Measurements from ENCODE around the gene SLC4A4.

Gene SLC4A4

DNA sequence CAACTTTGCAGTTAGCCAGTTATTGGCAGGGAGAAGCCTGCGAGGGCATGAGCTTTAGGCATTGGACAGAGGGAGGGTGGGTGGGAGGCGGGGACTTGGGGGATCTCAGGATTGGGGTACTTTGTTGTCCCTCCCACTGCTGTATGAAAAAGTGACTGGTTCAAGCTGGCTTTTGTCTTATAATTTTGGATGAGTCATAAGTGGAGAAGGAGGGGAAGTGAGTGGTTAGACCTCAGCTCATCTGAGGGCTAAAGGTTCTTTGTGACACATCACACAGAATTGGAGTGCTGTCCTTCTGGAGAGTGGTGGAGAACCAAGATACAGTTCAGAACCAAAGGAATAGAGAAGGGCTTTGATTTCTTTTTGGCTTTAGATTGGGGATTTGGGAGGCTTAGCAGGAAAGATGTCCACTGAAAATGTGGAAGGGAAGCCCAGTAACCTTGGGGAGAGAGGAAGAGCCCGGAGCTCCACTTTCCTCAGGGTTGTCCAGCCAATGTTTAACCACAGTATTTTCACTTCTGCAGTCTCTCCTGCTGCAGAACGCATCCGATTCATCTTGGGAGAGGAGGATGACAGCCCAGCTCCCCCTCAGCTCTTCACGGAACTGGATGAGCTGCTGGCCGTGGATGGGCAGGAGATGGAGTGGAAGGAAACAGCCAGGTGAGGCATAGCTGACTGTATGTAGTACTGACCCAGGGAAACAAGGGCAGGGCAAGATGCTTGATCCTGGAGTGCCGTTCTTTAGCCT, at the start of gene SLC4A4:
SLC4A4 (plus strand) TSS at position 175 of the 748 bp plus-strand sequence.
- no peak for DNase-seq (ENCODE audit: low read depth in 2 of 3, low spot score in 1 of 3)

DNA sequence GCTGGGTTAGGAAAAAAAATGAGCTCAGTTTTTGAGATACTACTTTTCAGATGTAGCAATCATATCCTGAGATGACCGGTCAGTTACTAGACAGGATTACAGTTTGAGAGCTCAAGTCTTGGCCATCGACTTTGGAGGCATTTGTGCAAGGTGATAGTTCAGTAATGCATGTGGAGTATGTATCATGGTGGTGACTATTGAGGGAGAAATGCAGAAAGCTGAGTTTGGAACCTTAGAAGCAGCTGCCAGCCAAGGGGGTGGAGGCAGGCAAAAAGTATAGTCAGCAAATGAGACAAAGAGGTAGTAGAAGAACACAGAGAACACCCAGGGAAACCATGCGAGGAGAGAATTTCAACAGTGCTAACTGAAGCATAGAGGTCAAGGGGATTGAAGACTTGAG, 48.7 kb upstream of the SLC4A4 start:
- no peak for DNase-seq (ENCODE audit: low read depth in 2 of 3, low spot score in 1 of 3)

DNA sequence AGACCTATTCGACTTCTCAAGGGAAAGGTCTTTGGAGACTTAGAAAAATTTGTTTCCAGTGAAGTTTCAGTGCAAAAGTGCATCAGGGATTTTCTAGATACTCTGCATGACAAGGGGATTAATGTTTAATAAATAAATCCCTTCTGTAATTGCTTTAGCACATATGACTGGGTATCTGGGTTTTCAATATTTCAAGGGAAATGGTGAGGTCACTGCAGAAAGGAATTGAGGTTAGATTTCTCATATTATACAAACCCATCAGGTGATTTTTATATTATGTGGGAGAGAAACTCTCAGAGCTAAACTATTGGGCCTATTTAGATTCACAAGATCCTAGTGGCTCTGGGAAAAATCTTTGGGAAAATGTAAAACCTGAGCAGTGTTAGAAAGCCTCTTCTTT, 48.3 kb upstream of the SLC4A4 start:
- no peak for DNase-seq (ENCODE audit: low read depth in 2 of 3, low spot score in 1 of 3)

DNA sequence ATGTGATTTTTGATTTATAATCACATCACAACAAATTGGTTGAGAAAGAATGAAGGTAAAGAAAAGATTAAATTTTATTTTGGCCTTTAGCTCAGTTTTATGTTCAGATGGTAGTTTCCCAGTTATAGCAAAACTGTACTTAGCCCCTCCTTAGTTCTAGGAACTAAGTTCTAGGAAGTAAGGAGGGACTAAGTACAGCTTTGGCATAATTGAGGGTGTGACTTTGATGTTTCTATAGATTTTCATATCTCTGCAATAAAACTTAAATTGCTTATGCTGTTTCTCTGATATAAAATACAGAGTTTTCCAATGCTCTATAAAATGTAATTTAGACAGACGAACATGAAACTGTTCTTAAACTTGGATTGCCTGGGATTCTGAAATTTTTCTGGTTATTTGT, 46.6 kb upstream of the SLC4A4 start:
- DNase-seq (ENCODE audit: low read depth in 2 of 3, low spot score in 1 of 3) = no peak

DNA sequence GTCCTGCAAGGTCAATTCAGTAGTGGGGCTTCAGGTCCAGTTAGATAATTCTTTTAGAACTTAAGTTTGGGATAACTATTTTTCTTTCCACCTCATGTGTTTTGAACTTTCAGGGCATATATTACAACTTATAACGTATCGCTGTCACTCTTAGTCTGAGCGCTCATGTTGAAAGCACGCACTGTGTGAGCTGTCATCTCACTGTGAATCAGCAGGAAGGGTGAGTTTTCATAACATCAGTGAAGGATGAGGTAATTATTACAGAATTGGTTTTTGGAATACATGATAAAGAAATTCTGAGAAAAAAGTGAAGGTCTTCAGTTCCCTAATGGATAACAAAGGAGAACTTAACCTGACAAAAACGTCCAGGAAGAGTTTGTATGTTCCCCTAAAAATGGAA, 45.1 kb upstream of the SLC4A4 start:
- no peak for DNase-seq (ENCODE audit: low read depth in 2 of 3, low spot score in 1 of 3)

DNA sequence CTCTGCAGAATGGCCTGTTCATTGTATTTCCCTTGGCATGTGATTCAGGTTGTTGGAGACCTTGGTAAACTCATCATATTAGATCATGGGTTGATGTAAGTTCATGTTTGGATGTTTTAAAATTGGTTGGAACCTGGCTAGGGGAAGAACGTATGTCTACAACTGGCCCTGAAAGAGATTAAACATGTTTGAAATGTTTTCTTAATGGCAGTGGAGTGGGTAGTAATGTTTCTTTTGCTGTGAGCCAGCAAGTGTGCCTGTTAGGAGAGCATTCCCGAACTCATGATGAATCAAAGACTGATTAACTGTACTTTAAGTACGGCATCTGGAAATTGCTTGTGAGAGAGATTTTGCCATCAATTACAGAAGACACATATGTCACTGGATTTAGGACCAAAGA, 44.5 kb upstream of the SLC4A4 start:
- DNase-seq (ENCODE audit: low read depth in 2 of 3, low spot score in 1 of 3) = no peak

DNA sequence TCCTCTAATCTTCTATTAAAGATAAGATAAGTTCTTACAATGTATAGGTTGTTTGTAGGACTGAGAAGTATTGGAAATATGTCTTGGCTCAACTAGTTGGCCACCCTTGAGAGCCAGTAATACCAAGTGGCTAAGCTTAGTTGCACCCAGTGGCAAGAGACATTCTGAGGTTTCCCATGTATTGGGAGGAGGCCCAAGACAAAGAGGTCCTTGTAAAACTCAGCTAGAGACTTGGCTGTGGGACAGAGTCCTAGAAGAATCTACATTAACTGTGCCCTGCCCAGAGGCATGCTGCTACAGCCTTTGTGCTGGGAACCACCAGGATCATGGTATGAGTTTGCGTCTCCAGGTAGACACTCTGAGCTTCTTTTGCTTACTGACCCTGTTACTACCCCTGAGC, 41.9 kb upstream of the SLC4A4 start:
- DNase-seq (ENCODE audit: low read depth in 2 of 3, low spot score in 1 of 3) = no peak

DNA sequence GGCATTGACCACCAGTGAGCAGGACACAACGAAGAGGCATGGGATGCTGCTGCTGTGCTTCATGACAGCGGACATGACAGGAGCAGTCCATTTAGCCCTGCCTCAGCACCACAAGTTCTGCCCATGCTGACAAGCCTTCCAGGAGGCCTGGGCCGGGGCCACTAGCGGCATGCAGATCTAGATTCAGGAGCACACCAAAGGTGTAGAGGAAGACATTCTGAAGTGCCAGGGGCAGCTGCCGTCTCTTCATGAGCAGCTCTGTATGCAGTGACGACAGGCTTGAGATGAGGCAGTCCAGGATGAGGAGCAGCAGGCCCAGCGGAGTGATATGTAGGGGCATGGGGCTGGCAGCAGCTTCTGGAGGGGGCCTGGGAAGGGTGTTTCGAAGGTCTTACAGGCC, 38.5 kb upstream of the SLC4A4 start:
- DNase-seq (ENCODE audit: low read depth in 2 of 3, low spot score in 1 of 3) = no peak

DNA sequence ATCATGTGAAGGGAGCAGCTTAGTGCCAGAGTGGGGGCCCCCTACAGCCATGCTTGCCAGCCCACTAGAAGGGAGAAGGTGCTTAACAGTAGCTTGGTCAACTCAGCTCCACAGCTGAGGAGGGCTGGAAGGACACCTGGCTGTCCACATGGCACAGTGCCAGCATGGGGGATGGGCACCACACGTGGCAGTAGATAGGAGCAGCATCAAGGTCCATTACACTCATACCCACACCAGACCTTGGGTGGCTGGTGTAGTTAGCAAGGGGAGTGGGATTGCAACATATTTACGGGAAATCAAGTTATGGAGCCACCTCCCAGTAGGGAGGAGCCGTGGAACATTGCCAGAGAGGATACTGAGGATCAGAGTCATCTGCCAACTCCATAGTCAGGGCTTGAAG, 37.9 kb upstream of the SLC4A4 start:
- DNase-seq (ENCODE audit: low read depth in 2 of 3, low spot score in 1 of 3) = no peak

DNA sequence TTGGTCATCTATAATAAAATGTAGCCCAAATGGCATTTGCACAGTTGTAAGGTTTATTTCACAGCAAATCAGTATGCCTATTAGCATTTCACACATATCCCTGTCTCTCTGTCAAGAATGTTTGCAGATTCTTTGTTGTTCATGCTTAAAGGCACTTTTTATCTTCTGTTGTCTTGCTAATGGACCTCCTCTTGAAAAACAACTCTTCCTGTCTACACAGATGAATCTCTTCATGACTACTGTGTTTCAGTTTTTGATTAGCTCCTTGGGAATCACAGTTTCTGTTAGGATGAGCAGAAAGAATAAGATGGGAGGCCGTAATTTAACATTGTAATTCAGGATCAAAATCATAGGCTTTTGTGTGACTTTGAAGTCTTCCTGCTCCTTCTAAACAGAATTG, 35.5 kb upstream of the SLC4A4 start:
- DNase-seq (ENCODE audit: low read depth in 2 of 3, low spot score in 1 of 3) = no peak

DNA sequence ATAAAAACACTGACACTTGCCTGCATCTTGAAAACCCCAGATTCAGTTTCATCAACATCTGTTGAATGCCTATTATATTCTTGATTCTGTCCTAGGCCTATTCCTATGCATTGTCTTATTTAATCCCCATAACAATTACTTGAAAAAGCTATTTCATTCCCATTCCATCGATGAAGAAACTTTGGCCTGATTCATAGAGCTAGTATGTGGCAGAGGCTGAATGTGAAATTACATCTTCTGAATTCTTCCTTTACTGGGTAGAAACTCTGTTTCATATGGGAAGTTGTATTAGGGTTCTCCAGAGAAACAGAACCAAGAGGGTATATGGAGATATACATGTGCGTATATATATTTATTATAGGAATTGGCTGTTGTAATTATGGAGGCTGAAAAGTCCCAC, 35.0 kb upstream of the SLC4A4 start:
- DNase-seq (ENCODE audit: low read depth in 2 of 3, low spot score in 1 of 3) = no peak

DNA sequence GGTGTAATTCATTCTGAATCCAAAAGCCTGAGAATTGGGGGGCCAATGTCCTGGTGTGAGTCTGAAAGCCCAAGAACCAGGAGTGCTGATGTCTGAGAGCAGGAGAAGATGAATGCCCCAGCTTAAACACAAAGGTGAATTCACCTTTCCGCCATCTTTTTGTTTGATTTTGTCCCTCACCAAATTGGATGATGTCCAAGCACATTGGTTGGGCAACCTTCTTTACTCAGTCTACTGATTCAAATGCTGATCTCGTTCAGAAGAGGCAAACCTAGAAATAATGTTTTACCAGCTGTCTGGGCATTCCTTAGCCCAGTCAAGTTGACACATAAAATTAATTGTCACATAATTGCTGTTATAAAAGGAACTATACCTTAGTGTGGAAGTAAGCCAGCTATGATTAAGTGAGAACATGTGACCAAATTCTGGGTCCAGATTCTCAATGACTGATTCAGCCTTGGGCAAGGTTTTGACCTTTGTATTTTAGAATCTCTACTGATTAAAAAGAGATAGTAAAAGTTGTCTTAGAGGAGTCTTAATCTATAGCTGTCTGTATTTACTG, 34.5 kb upstream of the SLC4A4 start:
- DNase-seq (ENCODE audit: low read depth in 2 of 3, low spot score in 1 of 3) = no peak

DNA sequence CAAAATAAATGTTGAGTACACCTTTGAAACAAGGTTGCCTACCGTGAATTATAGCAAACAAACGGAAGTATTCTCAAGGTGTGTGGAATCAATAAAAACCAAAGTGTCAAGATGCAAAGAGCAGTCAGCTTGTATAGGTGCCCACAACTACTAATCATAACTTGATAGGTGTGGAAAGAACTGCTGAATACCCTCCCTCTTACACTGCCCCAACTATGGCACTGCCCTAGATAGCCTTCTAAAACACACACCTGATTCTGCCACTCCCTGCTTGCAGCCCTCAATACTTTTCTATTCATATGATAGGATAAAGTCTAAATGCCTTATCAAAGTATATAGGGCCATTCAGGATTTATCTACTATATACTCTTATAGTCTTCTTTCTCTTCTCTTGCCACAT, 31.1 kb upstream of the SLC4A4 start:
- DNase-seq (ENCODE audit: low read depth in 2 of 3, low spot score in 1 of 3) = no peak

DNA sequence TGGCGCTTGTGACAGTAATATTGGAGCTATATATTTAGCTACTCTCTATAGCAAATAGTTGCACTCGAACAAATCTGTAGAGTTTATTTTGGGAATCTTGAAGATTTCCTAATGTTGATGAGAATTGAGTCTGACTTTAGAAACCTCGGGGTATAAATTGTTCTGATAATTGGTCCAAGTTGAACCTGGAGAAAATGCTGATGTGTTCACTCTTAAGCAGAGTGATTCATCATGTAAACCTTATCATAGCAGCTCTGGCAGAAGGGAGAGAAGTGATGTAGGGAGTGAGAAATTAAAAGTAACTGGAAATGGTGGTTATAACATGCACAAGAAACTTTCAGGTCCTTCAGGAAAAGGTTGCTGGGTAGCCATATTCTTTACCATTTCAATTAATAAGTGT, 16.4 kb upstream of the SLC4A4 start:
- DNase-seq (ENCODE audit: low read depth in 2 of 3, low spot score in 1 of 3) = no peak

DNA sequence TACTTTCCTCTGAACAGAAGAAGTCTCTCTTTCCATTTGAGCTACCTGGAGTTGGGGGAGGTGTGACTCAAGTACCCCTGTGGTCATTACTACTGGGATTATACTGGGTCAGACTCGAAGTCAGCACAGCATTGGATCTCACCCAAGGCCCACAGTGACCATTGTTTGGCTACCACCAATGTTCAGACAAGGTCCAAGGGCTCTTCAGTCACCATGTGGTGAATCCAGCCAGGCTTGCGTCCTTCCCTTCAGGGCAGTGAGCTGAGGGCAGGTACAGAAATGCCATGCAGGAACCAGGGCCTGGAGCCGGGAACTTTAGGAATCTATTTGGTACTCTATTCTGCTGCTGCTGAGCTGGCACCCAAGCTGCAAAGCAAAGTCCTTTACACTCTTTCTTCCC, 5.5 kb upstream of the SLC4A4 start:
- no peak for DNase-seq (ENCODE audit: low read depth in 2 of 3, low spot score in 1 of 3)

DNA sequence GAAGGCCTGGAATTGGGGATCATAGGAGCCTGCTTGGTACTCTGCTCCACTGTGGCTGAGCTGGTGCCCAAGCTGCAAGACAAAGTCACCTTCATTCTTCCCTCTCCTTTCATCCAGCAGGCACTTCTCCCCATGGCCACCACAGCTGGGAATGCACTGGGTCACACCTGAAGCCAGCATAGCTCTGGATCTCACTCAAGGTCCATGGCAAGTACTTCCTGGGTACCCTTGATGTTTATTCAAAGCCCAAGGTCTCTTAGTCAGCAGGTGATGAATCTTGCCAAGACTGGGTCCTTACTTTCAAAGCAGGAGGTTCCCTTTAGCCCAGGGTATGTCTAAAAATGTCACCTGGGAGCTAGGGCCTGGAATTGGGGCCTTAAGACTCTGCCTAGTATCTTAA, 4.9 kb upstream of the SLC4A4 start:
- no peak for DNase-seq (ENCODE audit: low read depth in 2 of 3, low spot score in 1 of 3)

DNA sequence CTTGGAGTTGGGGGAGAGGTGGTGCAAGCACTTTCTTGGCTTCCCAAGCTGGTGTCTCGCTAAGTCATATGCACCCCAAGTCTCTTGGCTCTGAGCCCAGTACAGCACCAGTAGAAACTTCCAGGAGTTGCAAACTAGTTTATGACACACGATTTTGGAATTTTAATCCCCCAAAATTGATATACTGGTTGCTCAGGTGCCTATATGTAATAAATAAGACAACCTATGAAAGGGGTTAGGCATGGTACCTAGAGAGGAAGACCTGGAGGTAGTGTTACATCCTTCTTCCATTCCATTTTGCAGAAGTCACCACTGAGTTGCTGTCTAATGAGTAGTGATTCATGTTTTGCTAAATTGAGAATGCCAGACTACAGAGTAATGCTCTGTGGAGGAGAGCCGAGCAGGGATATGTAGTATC, 4.3 kb upstream of the SLC4A4 start:
- no peak for DNase-seq (ENCODE audit: low read depth in 2 of 3, low spot score in 1 of 3)

DNA sequence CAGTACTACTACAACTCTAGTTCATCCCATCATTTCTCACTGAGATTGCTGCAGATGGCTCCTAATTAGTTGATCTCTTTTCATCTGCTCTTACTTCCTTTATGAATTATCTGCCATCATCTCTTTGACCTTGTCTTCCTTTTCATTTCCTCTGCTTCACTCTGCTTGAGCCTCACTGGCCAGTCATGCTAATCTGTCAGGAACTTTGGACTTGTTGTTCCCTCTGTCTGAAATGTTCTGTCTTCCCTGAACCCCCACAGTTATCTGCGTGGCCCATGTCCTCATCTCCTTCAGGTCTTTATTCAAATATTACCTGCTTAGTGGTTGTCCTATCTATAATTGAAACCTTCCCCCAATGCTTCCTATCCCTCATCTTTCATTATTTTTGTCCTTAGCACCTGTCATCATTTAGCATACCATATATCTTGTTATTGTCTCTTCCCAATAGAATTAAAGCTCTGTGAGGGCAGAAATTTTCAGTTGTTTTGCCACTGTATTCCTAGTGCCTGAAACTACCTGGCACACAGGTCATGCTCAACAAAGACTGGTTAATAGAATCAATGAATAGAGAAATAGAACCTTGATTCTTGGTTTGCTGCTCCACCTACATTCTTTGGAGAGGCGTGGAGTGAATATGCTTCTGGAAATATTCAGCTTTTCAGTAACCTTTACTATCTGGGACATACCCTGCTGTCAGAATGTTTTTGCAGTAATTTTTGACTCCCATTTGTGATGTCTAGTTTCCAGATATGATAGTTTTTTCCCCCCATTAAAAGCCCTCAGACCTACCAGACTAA, 5.0 kb downstream of the SLC4A4 start:
- no peak for DNase-seq (ENCODE audit: low read depth in 2 of 3, low spot score in 1 of 3)

DNA sequence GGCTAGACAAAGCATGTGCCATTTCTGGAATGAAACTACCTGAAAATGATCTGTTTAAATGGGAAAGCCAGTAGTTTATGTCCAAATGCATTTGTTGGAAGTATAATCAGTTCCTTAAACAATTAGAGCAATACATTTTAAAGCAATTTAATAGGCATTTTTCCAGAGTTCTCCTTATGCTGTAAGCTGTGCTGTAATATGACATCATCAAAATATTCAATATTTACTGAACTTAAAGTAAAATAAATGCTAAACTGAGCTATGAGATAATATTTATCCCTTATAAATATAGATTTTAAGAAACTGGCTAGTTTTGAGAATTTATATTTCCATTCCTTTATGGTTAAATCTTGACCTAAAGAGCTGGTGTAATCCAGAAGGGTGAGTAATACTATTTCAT, 7.9 kb downstream of the SLC4A4 start:
- DNase-seq (ENCODE audit: low read depth in 2 of 3, low spot score in 1 of 3) = no peak

DNA sequence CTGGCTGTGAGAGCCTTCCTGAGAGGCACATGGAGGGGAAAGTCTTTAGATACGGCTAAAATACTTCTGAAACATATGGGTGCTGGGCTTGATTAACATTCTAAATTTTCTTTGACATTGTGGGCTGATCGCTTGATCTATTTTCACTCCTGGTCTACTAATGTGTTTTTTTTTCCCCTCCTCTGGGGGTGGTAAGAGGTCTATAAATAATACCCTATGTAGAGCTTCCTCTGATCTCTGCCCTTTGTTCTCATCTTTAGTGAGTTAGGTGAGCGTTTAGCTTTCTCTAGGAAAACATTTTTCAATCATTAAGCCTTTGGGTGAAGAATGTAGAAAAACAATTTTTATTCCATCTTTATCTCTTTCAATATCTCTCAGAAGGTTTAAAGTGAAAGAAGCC, 9.8 kb downstream of the SLC4A4 start:
- DNase-seq (ENCODE audit: low read depth in 2 of 3, low spot score in 1 of 3) = no peak

DNA sequence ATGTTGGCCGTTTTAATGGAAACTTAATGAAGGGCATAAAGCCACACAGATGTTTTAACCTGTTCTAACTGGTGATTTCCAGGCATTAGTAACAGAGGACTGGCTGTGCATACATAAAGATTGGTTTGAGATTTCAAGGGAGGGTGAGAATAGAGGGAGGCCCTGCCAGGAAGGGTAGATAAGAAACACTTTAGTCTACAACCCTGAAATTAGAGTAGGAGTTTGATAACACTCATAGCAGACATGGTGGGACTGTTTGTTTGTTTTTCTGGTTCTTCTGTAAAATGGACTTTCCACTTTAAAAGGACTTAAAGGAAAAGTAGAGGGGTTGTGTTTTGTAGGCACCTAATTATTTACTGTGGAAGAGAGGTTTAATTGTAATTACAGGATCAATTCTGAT, 16.2 kb downstream of the SLC4A4 start:
- no peak for DNase-seq (ENCODE audit: low read depth in 2 of 3, low spot score in 1 of 3)

DNA sequence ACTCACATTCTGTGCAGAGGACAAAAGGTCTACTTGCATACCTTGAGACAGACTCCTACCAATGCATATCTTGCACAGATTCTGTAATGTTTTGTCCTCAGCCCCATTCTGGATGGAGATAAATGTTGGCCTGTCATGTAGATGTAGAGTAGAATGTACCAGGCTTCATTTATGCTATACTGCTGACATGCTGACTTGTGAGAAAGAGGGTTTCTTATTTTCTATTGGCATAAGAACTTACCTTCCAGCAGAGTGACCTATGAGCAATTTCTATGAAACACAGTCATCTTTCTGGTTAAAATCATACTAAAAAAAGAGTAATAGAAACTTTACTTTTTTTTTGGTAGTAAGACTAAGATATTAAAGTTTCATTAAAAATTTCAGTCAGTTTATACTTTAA, 17.2 kb downstream of the SLC4A4 start:
- no peak for DNase-seq (ENCODE audit: low read depth in 2 of 3, low spot score in 1 of 3)
